ENCODE data around the gene MAP4K4.

GRCh38 chr2:101942851-101943250 is 245.3 kb downstream of the MAP4K4 start:
- TF ChIP-seq CTCF (IDR thresholded peaks at IDR 0.05; ENCODE audit: low read depth, low read length), result no peak
- no peak for TF ChIP-seq EZH2phosphoT487 (IDR thresholded peaks at IDR 0.05; ENCODE audit: low read depth)
